DMS 273 (cell line): ENCODE results near the gene HTT.
A peak's percentile ranks its signal among the peaks of the same experiment; 100 is the strongest.

Experiments used
- DNase-seq: peaks from one replicate; lab custom pipeline; 2025; ENCODE audit not compliant: unreplicated experiment; lab: John Stamatoyannopoulos, UW

Gene HTT

DNA sequence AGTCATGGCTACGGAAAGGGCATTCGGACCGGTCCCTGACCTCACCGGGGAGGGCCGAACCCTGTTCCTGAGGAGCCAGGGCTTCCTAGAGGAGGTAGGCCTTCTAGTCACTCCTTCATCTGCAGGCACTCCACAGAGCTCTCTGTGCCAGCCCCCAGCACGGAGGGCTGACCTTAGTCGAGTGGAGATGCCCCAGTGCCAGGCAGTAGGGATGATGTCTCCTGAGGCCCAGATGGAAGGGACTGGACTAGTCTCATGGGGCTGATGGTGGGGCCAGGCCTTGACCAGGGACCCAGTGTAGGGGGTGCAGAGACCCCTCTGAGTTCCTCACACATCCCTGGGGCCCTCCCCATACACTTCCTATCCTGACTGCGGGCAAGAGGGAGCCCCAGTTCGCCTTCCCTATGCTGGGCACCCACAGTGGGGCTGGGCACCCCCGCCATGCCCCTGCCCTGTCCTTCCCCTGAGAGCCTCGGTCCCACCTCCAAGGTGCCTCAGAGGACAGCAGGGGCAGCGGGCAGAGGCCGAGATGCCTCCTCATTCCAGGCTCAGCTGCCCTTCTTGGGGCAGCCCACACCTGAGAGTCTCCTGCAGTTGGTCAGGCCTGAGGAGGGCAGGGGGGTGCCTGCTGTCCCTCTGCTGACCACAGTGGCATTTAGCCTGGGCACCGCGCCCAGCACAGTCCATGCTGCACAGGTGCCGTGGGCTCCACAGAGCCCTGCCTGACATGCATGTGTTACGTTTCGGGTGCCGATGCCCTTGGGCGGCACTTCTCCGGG is 173.1 kb downstream of the HTT start:
- no peak for DNase-seq

DNA sequence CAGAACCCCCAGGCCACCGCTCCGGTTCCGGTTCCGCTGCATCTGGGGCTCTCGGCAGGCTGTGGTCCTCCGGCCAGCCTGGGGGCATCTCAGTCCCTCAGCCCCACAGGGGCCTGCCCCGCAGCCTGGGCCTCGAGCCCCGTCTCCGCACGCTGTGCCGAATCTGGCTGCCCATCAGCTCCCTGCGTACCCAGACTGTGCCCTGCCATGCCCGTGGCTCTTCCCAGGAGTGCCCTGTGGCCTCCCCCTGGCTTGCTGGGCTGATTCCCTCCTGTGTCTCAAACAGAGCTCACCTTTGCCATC is 173.6 kb downstream of the HTT start:
- DNase-seq = no peak

GRCh38 chr4:3248811-3249661 is 174.6 kb downstream of the HTT start, which contains the start of gene MSANTD1:
Gene MSANTD1 (plus strand): TSS chr4:3249159. CDS start chr4:3249223, 64 bp downstream.
- no peak for DNase-seq

DNA sequence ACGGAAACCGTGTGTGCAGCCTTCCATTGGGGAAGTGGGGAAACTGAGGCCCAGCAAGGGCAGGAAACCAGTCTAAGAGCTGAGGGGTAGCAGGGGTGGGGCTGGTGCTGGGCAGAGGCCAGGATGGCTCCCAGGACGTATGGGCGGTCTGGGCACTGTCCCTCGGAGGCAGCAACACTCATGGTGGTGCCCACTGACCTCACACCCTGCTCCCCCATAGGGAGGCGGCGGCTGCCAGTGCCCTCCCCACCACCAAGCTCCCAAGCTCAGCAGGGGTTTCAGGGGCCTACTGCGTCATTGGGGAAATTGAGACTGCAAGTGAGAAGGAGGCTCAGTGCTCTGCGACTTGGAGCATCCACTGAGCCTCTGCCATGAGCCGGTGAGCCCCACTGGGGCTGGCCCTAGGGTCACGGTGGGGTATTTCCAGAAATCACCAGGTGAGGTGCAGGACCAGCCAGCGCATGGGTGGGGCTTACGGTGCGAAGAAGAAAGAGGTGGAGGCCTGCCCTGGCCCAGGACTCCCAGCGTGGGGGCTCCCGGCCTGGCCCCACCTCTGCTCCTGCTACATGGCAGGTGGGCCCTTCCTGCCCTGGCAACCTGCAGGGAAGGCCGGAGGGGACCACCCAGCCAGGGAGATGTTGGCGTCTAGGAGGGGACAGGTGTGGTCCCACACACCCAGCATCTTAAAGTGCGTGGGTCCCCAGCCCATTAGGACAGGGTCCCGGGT is 175.4 kb downstream of the HTT start:
- DNase-seq = no peak

GRCh38 chr4:3250438-3250955 is 176.0 kb downstream of the HTT start:
- no peak for DNase-seq

- DNase-seq = no peak
These were observed 176.6 kb downstream of the HTT start for GRCh38 chr4:3250956-3251690.

DNA sequence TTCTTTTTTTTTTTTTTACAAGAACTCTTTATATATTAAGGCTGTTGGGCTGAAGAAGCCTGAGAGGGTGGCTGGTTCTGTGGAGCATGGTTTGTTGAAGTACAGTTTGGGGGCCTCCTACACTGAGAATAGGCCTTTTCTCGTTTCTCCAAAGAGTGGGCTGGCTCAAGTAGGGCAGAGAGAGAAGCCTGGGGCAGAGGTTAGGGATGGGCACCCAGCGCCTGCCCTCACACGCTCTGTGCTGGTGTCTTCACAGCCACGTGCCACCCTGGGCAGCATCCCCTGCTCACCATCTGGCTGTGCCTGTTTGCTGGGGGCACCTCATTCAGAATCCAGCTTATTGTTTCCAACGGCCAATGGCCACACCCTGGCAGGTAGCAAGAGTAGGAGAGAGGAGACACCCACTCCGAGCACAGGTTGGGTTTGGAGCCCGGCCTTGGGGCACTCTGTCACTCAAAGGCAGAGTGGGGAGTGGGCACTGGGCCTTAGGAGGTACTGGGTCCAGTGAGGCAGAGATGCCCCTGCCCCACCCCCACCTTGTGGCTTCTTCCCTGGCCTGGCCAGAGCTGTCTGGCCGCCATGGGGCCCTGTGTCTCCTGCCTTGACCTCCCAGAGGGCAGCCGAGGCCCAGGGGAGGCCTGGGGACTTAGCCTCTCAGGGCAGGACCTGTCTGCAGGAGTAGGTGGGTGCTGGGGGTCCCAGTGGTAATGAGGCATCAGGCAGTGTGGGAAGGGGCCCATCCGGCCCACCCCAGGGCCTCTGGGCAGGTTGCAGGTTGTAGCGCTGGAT is 177.4 kb downstream of the HTT start:
- DNase-seq = no peak

DNA sequence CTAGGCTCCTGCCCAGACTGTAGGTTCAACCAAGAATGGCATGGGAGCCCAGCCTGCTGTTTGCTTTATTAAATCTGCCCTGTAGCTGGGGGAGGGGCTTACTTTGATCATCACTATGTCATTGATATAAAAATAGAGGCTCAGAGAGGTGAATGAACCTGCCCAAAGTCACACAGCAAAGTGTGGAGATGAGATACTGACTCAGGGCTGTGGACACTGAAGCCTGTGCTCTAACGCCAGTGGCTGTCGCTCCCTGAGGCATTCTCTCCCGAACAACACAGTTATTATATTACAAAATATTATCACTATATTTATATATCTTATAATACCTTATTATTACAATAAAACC is 178.0 kb downstream of the HTT start:
- DNase-seq = no peak

GRCh38 chr4:3252831-3253641 is 178.6 kb downstream of the HTT start:
- DNase-seq = no peak

DNA sequence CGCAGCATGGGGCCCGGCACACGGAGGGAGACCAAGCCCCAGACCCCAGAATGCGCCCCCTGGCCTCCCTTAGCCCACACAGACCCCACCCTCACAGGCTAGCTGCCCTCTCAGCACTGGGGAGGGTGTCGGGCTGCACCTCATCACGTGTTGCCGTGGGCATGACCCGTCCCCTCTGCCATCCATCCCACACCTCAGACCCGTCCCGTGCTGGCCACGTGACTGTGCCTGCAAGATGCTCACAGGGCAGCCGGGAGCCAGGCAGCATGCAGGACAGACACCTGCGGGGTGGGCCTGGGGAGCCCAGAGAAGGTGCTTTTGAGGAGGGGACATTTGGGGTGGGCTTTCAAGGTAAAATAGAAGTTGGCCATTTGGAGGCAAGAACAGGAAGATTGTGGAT is 179.3 kb downstream of the HTT start:
- no peak for DNase-seq

- no peak for DNase-seq
These were observed 180.0 kb downstream of the HTT start for GRCh38 chr4:3254302-3255131.

DNA sequence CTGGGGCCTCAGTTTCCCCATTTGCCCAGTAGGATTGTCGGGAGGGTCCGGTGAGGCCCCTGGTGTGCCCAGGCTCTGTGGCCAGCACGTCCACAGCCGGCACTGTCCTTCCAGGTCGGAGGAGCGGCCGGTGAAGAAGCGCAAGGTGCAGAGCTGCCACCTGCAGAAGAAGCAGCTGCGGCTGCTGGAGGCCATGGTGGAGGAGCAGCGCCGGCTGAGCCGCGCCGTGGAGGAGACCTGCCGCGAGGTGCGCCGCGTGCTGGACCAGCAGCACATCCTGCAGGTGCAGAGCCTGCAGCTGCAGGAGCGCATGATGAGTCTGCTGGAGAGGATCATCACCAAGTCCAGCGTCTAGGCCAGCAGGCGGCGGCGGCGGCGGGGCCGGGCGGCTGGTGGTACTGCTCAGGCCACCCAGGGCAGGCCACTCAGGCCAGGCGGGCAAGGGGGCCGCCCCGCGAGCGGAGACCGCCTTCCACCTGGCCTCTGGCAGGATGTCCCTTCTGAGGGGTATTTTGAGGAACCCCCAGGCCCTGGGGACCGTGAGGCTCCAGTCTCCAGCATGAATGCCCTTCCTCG is 181.2 kb downstream of the HTT start:
- no peak for DNase-seq

DNA sequence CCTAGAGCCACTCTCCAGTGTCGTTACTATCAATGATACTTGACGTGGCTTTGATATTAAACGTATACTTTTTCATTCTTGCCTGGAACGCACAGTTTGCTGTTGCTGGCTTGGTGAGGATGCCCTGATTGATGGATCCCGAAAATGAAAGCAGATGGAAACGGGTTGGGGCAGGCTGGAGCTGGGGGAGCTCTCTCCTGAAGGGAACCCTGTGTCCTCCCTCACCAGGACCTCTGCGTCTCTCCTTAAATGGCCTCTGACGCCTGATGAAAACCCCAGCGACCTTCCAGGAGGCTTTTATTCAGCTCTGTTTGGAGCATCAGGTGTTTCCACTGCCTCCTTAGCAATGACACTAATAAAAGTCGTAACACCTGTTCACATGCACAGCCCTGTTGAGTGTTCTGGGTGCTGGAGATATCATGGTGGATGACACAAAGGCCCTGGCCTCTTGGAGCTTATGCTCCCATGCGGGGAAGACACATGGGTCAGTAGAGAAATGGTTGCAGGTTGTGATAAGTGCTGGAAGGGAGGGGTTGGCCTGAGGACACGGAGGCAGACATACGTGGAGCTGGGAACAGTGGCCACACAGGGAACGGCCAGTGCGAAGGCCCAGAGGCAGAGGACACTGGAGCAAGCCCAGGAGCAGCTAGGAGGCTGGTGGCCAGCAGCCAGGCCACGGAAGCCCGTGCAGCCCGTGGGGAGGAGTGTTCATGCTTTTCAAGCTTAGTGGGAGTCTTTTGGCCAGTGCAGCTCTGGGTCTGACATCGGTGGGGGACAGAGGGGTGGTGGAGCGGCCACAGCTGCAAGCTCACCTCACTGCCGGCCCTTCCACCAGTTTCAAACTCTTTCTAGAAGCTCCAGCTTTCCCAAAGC is 182.0 kb downstream of the HTT start:
- no peak for DNase-seq

DNA sequence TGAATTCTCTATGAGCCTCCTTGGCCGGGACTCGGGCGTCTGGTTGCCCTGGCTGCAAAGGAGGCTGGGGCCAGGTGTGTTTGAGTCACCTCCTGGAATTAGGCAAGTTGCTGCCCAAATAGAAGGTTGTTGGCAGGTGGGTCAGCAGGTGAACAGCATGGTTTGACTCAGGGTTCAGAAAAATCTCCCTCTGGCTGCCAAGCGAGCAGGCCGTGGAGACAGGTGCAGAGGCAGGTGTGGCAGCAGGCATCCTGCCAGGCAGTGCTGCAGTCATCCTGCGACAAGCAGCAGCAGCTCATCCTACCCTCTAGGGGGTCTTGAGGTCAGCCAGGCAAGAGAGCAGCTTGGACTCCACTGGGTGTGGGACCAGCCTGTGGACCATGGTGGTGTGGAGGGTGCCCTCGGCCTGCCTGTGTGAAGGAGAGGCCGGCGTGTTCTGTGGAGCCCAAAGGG is 182.6 kb downstream of the HTT start:
- peak; percentile 32 for DNase-seq

DNA sequence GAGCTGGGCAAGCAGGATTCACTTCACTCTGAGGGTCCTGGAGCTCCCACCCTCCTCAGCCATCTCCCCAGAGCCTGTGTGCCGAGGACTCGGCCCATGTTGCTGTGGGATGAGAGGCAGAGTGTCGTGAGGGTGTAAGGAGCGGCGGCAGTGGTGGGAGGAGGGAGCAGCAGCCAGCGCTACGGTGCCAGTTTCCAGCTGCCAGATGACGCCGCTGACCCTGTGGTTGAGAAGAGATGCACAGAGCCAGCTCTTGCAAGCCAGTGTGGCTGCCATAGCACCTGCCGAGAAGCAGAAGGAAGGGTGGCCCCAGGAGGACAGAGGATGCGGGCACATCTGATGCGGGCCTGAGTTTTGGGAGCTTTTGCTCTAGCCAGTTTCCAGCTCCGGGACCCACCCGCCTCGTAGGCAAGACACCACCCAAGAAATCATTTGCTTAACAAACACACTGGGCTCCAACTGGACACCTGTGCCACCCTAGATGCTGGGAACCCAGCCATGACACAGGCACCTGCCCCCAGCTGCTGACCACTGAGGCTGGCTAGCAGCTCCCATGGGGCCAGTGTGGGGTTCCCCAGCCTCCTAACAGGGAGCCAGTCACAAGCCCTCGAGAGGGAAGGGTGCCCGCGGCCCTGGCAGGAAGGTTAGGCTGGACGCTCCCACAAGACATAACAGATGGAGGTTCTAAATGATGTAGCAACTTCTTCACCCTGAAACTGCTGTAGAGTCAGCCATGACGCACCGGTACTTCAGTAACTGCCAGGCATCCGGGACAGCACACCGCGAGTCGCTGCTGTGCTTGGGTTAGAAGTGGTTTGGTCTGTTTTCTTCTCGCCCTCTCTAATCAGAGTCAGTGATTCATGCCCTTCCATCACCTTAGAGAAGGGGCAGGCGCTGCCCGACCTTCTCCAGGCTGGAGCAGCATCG is 183.3 kb downstream of the HTT start:
- peak; percentile 55 for DNase-seq
